H9 (cell line): Measurements from ENCODE around the gene DHDDS. TPM values are rescaled to one million over a fixed set of nuclear protein-coding genes. Genes with fewer than 3 reads are reported as not detected.

ENCODE experiments used
- DNase-seq: peaks from one replicate; pipeline ENCODE4 v3.0.0-alpha.2; 2017
- H2AFZ ChIP-seq: one replicate; pipeline ENCODE4 v1.6.1; 2013; ENCODE audit warnings: mild to moderate bottlenecking, low read length, control low read depth, moderate library complexity
- H2AK5ac ChIP-seq: 2 replicates; pipeline ENCODE4 v1.6.1; 2013; ENCODE audit warnings: low read length, control low read depth, mixed read lengths; ENCODE audit not compliant: insufficient read length
- H2BK120ac ChIP-seq: one replicate; pipeline ENCODE4 v1.6.1; 2013; ENCODE audit warnings: low read depth, mild to moderate bottlenecking, low read length, control low read depth, inconsistent platforms; ENCODE audit not compliant: poor library complexity, severe bottlenecking
- H2BK12ac ChIP-seq: 2 replicates; pipeline ENCODE4 v1.6.1; 2013; ENCODE audit warnings: low read length, control low read depth, mixed read lengths, low read depth; ENCODE audit not compliant: insufficient read length
- H2BK15ac ChIP-seq: 2 replicates; pipeline ENCODE4 v1.6.1; 2013; ENCODE audit warnings: low read depth, low read length, control low read depth
- H2BK20ac ChIP-seq: one replicate; pipeline ENCODE4 v1.6.1; 2013; ENCODE audit warnings: low read depth, mild to moderate bottlenecking, low read length, control low read depth, inconsistent platforms; ENCODE audit not compliant: poor library complexity, severe bottlenecking
- H2BK5ac ChIP-seq: 2 replicates; pipeline ENCODE4 v1.6.1; 2013; ENCODE audit warnings: low read length, control low read depth, mixed read lengths; ENCODE audit not compliant: insufficient read length
- H3K14ac ChIP-seq: 2 replicates; pipeline ENCODE4 v1.6.1; 2013; ENCODE audit warnings: low read length, control low read depth; ENCODE audit not compliant: insufficient read depth
- H3K18ac ChIP-seq: 2 replicates; pipeline ENCODE4 v1.6.1; 2013; ENCODE audit warnings: low read depth, mild to moderate bottlenecking, mixed read lengths, low read length, control low read depth; ENCODE audit not compliant: insufficient read length
- H3K23ac ChIP-seq: 2 replicates; pipeline ENCODE4 v1.6.1; 2013; ENCODE audit warnings: low read length, control low read depth, mixed read lengths, low read depth; ENCODE audit not compliant: insufficient read length
- H3K23me2 ChIP-seq: 2 replicates; pipeline ENCODE4 v1.6.1; 2013; ENCODE audit warnings: low read depth, mild to moderate bottlenecking, mixed read lengths, low read length, control low read depth; ENCODE audit not compliant: insufficient read length, poor library complexity, severe bottlenecking
- H3K27ac ChIP-seq: 2 replicates; pipeline ENCODE4 v1.5.1; 2013; ENCODE audit warnings: low read length, control low read depth, mixed read lengths, low read depth; ENCODE audit not compliant: insufficient read length
- H3K27me3 ChIP-seq: 2 replicates; pipeline ENCODE4 v1.6.1; 2013; ENCODE audit warnings: low read length, control low read depth, inconsistent platforms; ENCODE audit not compliant: insufficient read depth
- H3K4ac ChIP-seq: 2 replicates; pipeline ENCODE4 v1.6.1; 2013; ENCODE audit warnings: low read depth, mild to moderate bottlenecking, control low read depth, inconsistent platforms, low read length, moderate library complexity
- H3K4me1 ChIP-seq: 2 replicates; pipeline ENCODE4 v1.6.1; 2013; ENCODE audit warnings: low read length, control low read depth, inconsistent platforms; ENCODE audit not compliant: insufficient read depth
- H3K4me2 ChIP-seq: 2 replicates; pipeline ENCODE4 v1.6.1; 2013; ENCODE audit warnings: low read length, control low read depth, mixed read lengths; ENCODE audit not compliant: insufficient read length, insufficient read depth
- H3K56ac ChIP-seq: 2 replicates; pipeline ENCODE4 v1.6.1; 2013; ENCODE audit warnings: low read depth, mild to moderate bottlenecking, mixed read lengths, low read length, control low read depth; ENCODE audit not compliant: insufficient read length
- H3K79me1 ChIP-seq: 2 replicates; pipeline ENCODE4 v1.6.1; 2013; ENCODE audit warnings: low read depth, mild to moderate bottlenecking, moderate library complexity, low read length, control low read depth, inconsistent platforms; ENCODE audit not compliant: insufficient read depth, poor library complexity, severe bottlenecking
- H3K79me2 ChIP-seq: 2 replicates; pipeline ENCODE4 v1.6.1; 2013; ENCODE audit warnings: low read length, control low read depth, inconsistent platforms; ENCODE audit not compliant: insufficient read depth
- H3K9ac ChIP-seq: 2 replicates; pipeline ENCODE4 v1.6.1; 2013; ENCODE audit warnings: low read length, control low read depth, mixed read lengths; ENCODE audit not compliant: insufficient read length; ENCODE audit errors: extremely low read depth
- H3K9me3 ChIP-seq: one replicate; pipeline ENCODE4 v1.6.1; 2013; ENCODE audit warnings: low read depth, low read length, inconsistent platforms; ENCODE audit not compliant: control insufficient read depth
- H3T11ph ChIP-seq: one replicate; pipeline ENCODE4 v1.6.1; 2013; ENCODE audit warnings: mild to moderate bottlenecking, low read length, control low read depth, inconsistent platforms
- H4K20me1 ChIP-seq: one replicate; pipeline ENCODE4 v1.6.1; 2013; ENCODE audit not compliant: control insufficient read depth, insufficient read length, insufficient read depth
- H4K5ac ChIP-seq: 2 replicates; pipeline ENCODE4 v1.6.1; 2013; ENCODE audit warnings: low read depth, mild to moderate bottlenecking, mixed read lengths, low read length, control low read depth; ENCODE audit not compliant: insufficient read length
- H4K8ac ChIP-seq: replicated peaks from 2 replicates; pipeline ENCODE4 v1.6.1; 2013; ENCODE audit warnings: low read length, control low read depth, mixed read lengths, low read depth; ENCODE audit not compliant: insufficient read length
- H4K91ac ChIP-seq: 2 replicates; pipeline ENCODE4 v1.6.1; 2013; ENCODE audit warnings: low read depth, mild to moderate bottlenecking, moderate library complexity, mixed read lengths, low read length, control low read depth; ENCODE audit not compliant: insufficient read length
- H3K27ac Mint-ChIP-seq, 3 experiments: 2 replicates in 2 of 3; 3 replicates in 1 of 3; pipeline ENCODE4 v1.8.0; 2020 to 2021; ENCODE audit warnings: mixed read lengths in 3 of 3, mild to moderate bottlenecking in 1 of 3, moderate library complexity in 1 of 3
- H3K27me3 Mint-ChIP-seq: 2 replicates; pipeline ENCODE4 v1.8.0; 2021; ENCODE audit warnings: low read depth, mild to moderate bottlenecking, moderate library complexity, mixed read lengths
- H3K36me3 Mint-ChIP-seq, 3 experiments: 2 replicates in 2 of 3; 3 replicates in 1 of 3; pipeline ENCODE4 v1.8.0; 2020 to 2021; ENCODE audit warnings: low read depth in 3 of 3, mixed read lengths in 3 of 3; ENCODE audit not compliant: insufficient read depth in 1 of 3
- H3K4me1 Mint-ChIP-seq, 2 experiments: 2 replicates each; pipeline ENCODE4 v1.8.0; 2020; ENCODE audit warnings: mixed read lengths in 2 of 2
- H3K4me3 Mint-ChIP-seq, 2 experiments: 2 replicates in 1 of 2; 3 replicates in 1 of 2; pipeline ENCODE4 v1.8.0; 2020 to 2021; ENCODE audit warnings: mild to moderate bottlenecking in 2 of 2, mixed read lengths in 2 of 2, moderate library complexity in 1 of 2
- H3K9me3 Mint-ChIP-seq, 2 experiments: 2 replicates in 1 of 2; 3 replicates in 1 of 2; pipeline ENCODE4 v1.8.0; 2020; ENCODE audit warnings: mild to moderate bottlenecking in 2 of 2, mixed read lengths in 2 of 2, moderate library complexity in 1 of 2
- WGBS: extraction: QIAGEN DNeasy Blood & Tissue Kit; methylation state at CpG from one replicate; pipeline ENCODE4 v1.1.7; 2013; ENCODE audit warnings: missing lambda C conversion rate, low lambda C conversion rate, mixed read lengths; ENCODE audit not compliant: insufficient read length; ENCODE audit errors: extremely low coverage; 5-methylcytosine and 5-hydroxymethylcytosine counted together
- total RNA-seq: library from RNA; stranded (reverse); gene quantifications from 2 replicates; pipeline ENCODE4 v1.2.1, GENCODE V29; 2021
- TF ChIP-seq, protein P1 (sequence below): fragments of 200-600 bp; sonication (generic); conservative IDR thresholded peaks from 3 replicates; pipeline ENCODE4 v1.8.0; 2021; ENCODE audit warnings: antibody characterized with exemption, mild to moderate bottlenecking

Gene DHDDS
- total RNA-seq, 1 experiment from 2014 or later: 61.2 TPM

DNA sequence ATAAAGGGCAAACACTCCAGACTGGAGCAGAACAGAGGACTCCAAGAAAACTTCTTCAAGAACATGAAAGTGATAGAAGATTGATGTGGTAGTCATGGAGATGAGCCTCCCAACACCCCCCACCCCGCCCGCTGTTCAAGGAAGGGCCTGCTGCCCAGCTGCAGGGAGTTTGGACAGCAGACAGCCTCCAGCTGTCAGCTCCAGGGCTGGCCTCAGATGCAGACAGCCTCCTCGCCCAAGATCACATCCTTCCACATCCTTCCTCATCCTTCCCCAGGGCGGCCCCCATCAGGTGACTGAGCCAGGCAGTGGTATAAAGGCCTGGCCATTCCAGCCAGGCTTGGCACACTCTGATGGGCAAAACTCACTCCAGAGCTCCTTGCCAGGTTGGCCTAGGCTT lies 64.7 kb downstream of the DHDDS start:
- Histone ChIP-seq H3T11ph (no peak overlapping the region), H2BK15ac (no peak overlapping the region), H4K8ac (no peak overlapping the region), H3K9ac (no peak overlapping the region), H3K79me2 (no peaks in the 10 kb centered on the region), H3K79me1 (no peaks in the 10 kb centered on the region), H3K4me2 (no peak overlapping the region), H2BK120ac (no peak overlapping the region), H3K23ac (no peak overlapping the region), H3K18ac (no peak overlapping the region), H2BK12ac (no peak overlapping the region), H2BK20ac (no peak overlapping the region), H3K4ac (no peak overlapping the region), H3K56ac (no peak overlapping the region), H3K9me3 (no peaks in the 10 kb centered on the region), H3K27me3 (no peaks in the 10 kb centered on the region), H2AFZ (no peak overlapping the region), H3K23me2 (peaks cover 6% of the 10 kb centered on the region), H3K27ac (no peak overlapping the region), H4K20me1 (no peaks in the 10 kb centered on the region), H2AK5ac (no peak overlapping the region), H3K14ac (no peak overlapping the region), H4K91ac (no peak overlapping the region), H3K4me1 (no peaks in the 10 kb centered on the region), H2BK5ac (no peak overlapping the region), H4K5ac (no peak overlapping the region)
- peaks cover 0 to 3% (median 0%) of the 10 kb centered on the region in 3 experiments; a peak in 1 of 7 replicates for H3K36me3 Mint-ChIP-seq
- WGBS: no CpG with 5 or more reads among the region's 4 CpGs
- no peaks in the 10 kb centered on the region for H3K9me3 Mint-ChIP-seq
- H3K4me1 Mint-ChIP-seq: peaks cover 2 to 6% of the 10 kb centered on the region in 2 experiments; a peak in 2 of 4 replicates
- TF ChIP-seq, protein P1, sequence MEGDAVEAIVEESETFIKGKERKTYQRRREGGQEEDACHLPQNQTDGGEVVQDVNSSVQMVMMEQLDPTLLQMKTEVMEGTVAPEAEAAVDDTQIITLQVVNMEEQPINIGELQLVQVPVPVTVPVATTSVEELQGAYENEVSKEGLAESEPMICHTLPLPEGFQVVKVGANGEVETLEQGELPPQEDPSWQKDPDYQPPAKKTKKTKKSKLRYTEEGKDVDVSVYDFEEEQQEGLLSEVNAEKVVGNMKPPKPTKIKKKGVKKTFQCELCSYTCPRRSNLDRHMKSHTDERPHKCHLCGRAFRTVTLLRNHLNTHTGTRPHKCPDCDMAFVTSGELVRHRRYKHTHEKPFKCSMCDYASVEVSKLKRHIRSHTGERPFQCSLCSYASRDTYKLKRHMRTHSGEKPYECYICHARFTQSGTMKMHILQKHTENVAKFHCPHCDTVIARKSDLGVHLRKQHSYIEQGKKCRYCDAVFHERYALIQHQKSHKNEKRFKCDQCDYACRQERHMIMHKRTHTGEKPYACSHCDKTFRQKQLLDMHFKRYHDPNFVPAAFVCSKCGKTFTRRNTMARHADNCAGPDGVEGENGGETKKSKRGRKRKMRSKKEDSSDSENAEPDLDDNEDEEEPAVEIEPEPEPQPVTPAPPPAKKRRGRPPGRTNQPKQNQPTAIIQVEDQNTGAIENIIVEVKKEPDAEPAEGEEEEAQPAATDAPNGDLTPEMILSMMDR: no peak
- no peak for DNase-seq
- H3K27ac Mint-ChIP-seq: no peak overlapping the region
- no peaks in the 10 kb centered on the region; the same call in none of the 2 replicates for H3K27me3 Mint-ChIP-seq
- no peak overlapping the region for H3K4me3 Mint-ChIP-seq
